GM12874 (cell line): ENCODE results near the gene SMYD3.

Source experiments
- TF ChIP-seq, protein P1 (sequence below): IDR thresholded peaks from 2 replicates; pipeline ENCODE4 v1.5.1; 2011; ENCODE audit warnings: low read depth, mild to moderate bottlenecking, control low read depth, low read length, moderate library complexity; ENCODE audit not compliant: insufficient read depth

SMYD3 gene

DNA sequence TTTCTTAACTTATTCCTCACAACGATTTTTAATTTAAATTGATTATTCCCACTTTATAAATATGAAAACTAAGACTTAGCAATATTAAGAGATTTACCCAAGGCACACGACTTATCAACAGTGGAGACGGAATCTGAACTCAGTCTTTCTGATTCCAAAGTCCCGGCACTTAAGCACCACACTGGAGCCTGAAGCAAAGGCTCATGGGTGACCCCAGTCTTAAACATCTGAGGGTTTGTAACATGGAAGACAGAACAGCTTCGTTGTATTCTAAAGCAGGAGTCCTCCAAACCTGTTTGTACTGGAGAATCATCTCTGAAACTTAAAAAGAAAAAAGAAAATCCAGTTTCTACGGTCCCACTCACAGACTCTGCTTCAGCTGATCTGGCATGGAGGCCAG, 519.5 kb downstream of the SMYD3 start:
- TF ChIP-seq, protein P1, sequence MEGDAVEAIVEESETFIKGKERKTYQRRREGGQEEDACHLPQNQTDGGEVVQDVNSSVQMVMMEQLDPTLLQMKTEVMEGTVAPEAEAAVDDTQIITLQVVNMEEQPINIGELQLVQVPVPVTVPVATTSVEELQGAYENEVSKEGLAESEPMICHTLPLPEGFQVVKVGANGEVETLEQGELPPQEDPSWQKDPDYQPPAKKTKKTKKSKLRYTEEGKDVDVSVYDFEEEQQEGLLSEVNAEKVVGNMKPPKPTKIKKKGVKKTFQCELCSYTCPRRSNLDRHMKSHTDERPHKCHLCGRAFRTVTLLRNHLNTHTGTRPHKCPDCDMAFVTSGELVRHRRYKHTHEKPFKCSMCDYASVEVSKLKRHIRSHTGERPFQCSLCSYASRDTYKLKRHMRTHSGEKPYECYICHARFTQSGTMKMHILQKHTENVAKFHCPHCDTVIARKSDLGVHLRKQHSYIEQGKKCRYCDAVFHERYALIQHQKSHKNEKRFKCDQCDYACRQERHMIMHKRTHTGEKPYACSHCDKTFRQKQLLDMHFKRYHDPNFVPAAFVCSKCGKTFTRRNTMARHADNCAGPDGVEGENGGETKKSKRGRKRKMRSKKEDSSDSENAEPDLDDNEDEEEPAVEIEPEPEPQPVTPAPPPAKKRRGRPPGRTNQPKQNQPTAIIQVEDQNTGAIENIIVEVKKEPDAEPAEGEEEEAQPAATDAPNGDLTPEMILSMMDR, result no peak

DNA sequence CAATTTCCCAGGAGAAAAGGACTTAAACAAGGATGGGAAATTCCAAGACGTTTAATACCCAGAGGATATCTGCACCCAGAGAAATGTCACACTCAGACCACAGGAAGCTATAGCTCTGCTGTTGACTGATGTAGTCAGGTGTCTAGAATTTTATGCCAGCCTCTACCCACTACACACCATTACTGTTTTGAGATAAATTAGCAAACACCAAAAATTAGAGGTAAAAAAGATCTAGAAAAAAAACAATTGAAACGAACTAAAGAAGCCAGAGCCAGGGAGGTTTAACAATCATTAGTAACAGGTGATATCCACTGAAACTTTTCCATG, 519.9 kb downstream of the SMYD3 start:
- TF ChIP-seq, protein P1, result no peak

DNA sequence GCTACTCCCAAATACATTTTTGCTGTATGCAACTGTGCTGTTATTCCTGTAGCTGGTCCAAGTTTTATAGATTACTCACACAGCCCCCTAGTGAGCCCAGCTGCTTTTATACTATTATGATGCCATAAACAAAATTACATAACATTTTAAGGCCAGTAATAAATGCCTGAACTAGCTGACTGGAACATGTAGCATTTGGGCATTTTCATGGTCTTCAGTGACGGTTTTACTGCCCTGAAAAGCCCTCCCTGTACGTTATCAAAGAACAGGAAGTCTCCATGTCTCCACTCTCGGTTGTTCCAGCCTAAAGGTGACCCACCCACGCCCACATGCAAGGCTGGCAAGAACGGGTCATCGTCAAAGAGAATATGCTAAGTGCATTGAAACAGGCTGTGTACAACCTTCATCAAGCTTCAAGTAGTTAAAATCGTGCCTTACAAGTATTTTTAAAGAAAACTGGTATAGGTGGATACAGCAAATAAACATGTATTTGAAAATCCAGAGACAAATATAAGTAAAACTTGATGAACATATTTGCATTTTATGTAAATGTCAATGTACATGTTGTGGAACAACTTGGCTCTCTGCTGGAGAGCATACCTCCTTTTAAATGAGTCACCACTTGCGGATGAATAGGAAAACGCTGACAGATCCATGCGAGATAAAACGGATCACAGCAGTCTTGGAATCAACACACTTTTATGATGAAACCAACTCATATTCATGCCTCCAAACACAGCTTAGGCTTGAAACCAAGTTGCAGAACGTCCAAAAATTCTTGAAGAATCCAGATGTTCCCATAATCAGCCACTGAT, 520.5 kb downstream of the SMYD3 start:
- TF ChIP-seq, protein P1, result no peak

DNA sequence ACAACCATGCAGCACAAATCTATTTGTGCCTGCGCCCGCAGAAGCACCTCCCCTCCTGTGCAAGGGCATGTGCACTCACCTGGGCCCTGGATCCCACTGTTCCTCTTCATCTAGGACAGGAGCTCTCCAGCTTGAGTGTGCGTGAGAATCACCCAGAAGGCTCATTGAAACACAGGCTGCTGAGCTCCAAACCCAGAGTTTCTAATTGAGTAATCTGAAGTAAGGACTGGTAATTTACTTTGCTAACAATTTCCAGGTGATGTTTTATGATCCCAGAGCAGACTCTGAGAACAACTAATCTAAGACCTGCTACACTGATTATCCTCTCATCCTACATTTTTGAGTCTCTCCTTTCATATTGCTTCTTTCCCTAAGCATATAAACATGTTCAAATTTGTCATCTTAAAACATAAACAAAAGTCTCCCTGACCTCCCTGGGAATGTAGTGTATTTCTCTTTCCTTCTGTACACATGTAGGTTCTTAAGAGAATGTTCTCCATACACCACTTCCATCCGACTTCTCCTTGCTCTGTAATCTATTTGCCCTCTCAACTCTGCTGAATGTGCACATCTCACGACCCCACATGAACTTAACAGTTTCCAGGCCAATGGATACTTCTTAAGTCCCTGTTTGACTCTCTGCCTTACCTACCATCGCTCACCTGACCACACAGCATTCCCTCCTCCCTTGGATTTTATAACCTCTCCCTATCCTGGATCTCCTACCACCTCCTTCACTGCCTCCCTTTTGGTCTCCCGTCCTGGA, 522.5 kb downstream of the SMYD3 start:
- TF ChIP-seq, protein P1, result no peak

DNA sequence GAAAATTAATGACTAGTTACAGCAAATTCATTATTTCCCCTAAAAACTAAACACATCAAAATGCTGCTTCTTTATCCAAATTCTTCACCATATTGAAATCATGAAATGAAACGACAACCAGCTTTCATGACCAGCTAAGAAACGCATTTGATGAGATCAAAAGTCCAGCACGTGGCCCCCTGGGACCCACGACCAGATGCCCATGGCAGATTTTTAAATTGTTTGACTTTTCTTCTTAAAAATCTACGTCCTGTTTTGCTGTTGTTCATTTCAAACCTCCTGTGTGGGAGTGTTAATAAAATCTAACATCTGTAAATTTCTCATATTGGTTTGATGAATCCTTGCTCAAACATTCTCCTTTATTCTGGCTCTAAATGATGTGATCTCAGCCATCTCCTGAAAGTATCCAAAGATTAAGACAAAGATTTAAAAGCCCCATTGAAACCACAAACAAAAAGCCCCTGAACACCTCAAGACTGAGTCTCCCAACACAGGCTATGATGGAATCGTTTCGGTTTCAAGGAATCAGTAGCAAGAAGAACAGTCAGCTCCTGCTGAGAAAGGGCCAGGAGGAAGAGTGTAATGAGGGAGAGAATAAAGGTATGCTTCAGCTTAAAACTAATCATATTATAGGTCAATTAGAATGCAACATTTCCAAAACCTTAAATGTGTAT, 523.6 kb downstream of the SMYD3 start:
- TF ChIP-seq, protein P1, result no peak

DNA sequence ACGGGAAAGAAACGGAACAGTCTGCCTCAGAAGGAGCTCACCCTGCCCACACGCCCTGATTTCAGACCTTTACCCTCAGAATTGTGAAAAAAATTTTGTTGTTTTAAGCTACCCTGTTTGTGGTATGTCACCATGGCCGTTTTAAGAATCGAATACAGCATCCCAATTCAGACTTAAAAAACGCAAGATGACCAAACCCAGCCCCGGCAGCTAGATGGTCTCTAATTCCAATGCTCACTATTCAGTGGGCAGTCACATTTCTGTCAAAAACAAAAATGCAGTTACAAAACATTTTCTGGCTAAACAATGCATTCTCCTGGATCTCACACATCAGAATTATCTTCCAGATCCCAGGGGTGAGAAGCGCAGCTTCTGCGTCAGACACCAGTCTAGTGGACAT, 527.5 kb downstream of the SMYD3 start:
- TF ChIP-seq, protein P1, result no peak

DNA sequence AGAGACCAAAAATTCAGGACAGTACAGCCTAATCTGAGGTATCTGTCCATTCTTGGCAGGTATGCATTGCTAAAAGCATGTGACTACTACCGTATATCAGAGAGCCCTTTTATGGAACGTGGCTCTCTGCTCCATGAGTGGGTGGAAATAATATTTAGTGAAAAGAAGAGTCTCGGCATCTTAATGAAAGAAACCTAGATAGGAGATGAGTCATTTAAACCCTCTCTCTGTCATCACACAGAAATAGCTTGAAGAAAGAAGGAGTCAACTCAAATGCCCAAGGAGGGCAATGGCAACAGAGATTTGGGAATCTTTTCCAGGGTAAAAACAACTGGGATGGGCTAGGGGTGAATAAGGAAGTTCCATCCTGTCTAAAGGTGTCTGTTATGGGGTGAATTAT, 528.2 kb downstream of the SMYD3 start:
- TF ChIP-seq, protein P1, result no peak
